SK-N-SH (cell line): ENCODE measurements around the gene ANKRD65. TPM values are rescaled to one million over a fixed set of nuclear protein-coding genes. Genes with fewer than 3 reads are reported as not detected.

Experiments
- CTCF ChIA-PET: fragments of 300-600, 350-600 bp; formaldehyde crosslinking; extraction: SDS; loops from one replicate; lab custom pipeline; 2021; lab: Yijun Ruan, JAX
- POLR2A ChIA-PET: fragments of 350-600 bp; sonication (Branson Sonifier 250); formaldehyde crosslinking; extraction: SDS; loops from one replicate; lab custom pipeline; 2020; ENCODE audit warnings: antibody characterized with exemption, inconsistent platforms; lab: Yijun Ruan, JAX
- DNase-seq: peaks from one replicate; pipeline ENCODE4 v3.0.0; 2012
- H2AFZ ChIP-seq: fragments of 200-600 bp; sonication (generic); 2 replicates; pipeline ENCODE4 v1.8.1; 2016; ENCODE audit warnings: antibody characterized with exemption, mild to moderate bottlenecking, low read depth
- H3F3A ChIP-seq: fragments of 200-600 bp; sonication (generic); replicated peaks from 2 replicates; pipeline ENCODE3; 2016; ENCODE audit warnings: antibody characterized with exemption, mild to moderate bottlenecking; ENCODE audit not compliant: insufficient read depth
- H3K27ac ChIP-seq, 2 experiments: fragments of 200-500 bp in 1 of 2; fragments of 200-600 bp in 1 of 2; sonication (Bioruptor generic) in 1 of 2; sonication (generic), shearing (Covaris generic) in 1 of 2; 2 replicates each; pipeline versions ENCODE4 v1.5.1 to v1.6.1; 2014 to 2016; ENCODE audit warnings: low read depth in 2 of 2, inconsistent platforms in 1 of 2, low read length in 1 of 2, mild to moderate bottlenecking in 1 of 2, mixed read lengths in 1 of 2
- H3K27me3 ChIP-seq: fragments of 200-600 bp; sonication (generic), shearing (Covaris generic); 2 replicates; pipeline ENCODE4 v1.6.1; 2016; ENCODE audit warnings: mixed run types; ENCODE audit not compliant: insufficient read depth
- H3K36me3 ChIP-seq, 2 experiments: fragments of 200-500 bp in 1 of 2; fragments of 200-600 bp in 1 of 2; sonication (Bioruptor generic) in 1 of 2; sonication (generic) in 1 of 2; replicated peaks in 1 of 2; 2 replicates each; pipeline versions ENCODE3 to v1.5.1; 2014 to 2016; ENCODE audit warnings: low read length in 1 of 2, mild to moderate bottlenecking in 1 of 2; ENCODE audit not compliant: insufficient read depth in 2 of 2, control insufficient read depth in 1 of 2
- H3K4me1 ChIP-seq, 2 experiments: fragments of 200-500 bp in 1 of 2; fragments of 200-600 bp in 1 of 2; sonication (Bioruptor generic) in 1 of 2; sonication (generic), shearing (Covaris generic) in 1 of 2; 2 replicates each; pipeline versions ENCODE4 v1.5.1 to v1.6.1; 2014 to 2016; ENCODE audit warnings: low read depth in 1 of 2, low read length in 1 of 2, mixed run types in 1 of 2; ENCODE audit not compliant: insufficient read depth in 2 of 2, control insufficient read depth in 1 of 2
- H3K4me2 ChIP-seq: fragments of 200-600 bp; sonication (generic), shearing (Covaris generic); 2 replicates; pipeline ENCODE4 v1.6.1; 2017; ENCODE audit warnings: mixed run types
- H3K4me3 ChIP-seq, 2 experiments: fragments of 200-500 bp in 1 of 2; fragments of 200-600 bp in 1 of 2; sonication (Bioruptor generic) in 1 of 2; sonication (generic), shearing (Covaris generic) in 1 of 2; 2 replicates each; pipeline versions ENCODE4 v1.5.1 to v1.8.1; 2014 to 2016; ENCODE audit warnings: low read depth in 2 of 2, inconsistent platforms in 1 of 2, low read length in 1 of 2, mild to moderate bottlenecking in 1 of 2, mixed read lengths in 1 of 2, moderate library complexity in 1 of 2
- H3K79me2 ChIP-seq: fragments of 200-600 bp; sonication (generic); 2 replicates; pipeline ENCODE4 v1.8.1; 2017; ENCODE audit warnings: mild to moderate bottlenecking; ENCODE audit not compliant: insufficient read depth
- H3K9ac ChIP-seq: fragments of 200-600 bp; sonication (generic); 2 replicates; pipeline ENCODE4 v1.6.1; 2017; ENCODE audit warnings: mixed run types
- H3K9me2 ChIP-seq: fragments of 200-600 bp; sonication (generic); 2 replicates; pipeline ENCODE4 v1.6.1; 2017; ENCODE audit warnings: mixed run types
- H3K9me3 ChIP-seq: fragments of 200-600 bp; sonication (generic); 2 replicates; pipeline ENCODE4 v1.6.1; 2017; ENCODE audit warnings: mixed run types, mild to moderate bottlenecking, moderate library complexity
- H4K20me1 ChIP-seq: fragments of 200-600 bp; sonication (generic); 2 replicates; pipeline ENCODE4 v1.6.1; 2017; ENCODE audit warnings: mild to moderate bottlenecking, mixed run types; ENCODE audit not compliant: insufficient read depth
- CHD2 ChIP-seq: fragments of 150-350 bp; IDR thresholded peaks from 2 replicates; pipeline ENCODE4 v1.6.1; 2018; ENCODE audit warnings: low read length; ENCODE audit not compliant: partially characterized antibody
- CTCF ChIP-seq: fragments of 200-600 bp; sonication (generic); IDR thresholded peaks from 2 replicates; pipeline ENCODE4 v1.6.1; 2017; ENCODE audit warnings: antibody characterized with exemption, mild to moderate bottlenecking, moderate library complexity
- ELF1 ChIP-seq: IDR thresholded peaks from 2 replicates; pipeline ENCODE4 v1.4.0; 2012
- EZH2phosphoT487 ChIP-seq: fragments of 200-600 bp; sonication (generic); IDR thresholded peaks from 2 replicates; pipeline ENCODE4 v1.6.1; 2017; ENCODE audit warnings: low read depth, mixed run types, mild to moderate bottlenecking, antibody characterized with exemption, moderate library complexity, borderline replicate concordance
- FOSL2 ChIP-seq: IDR thresholded peaks from 2 replicates; pipeline ENCODE4 v1.4.0; 2012; ENCODE audit warnings: low read depth, mild to moderate bottlenecking, moderate library complexity, borderline replicate concordance
- GATA2 ChIP-seq: sonication (generic); formaldehyde crosslinking; IDR thresholded peaks from 2 replicates; pipeline ENCODE4 v1.5.0; 2020; ENCODE audit warnings: mild to moderate bottlenecking, missing genetic modification reagents
- MXI1 ChIP-seq: IDR thresholded peaks from 2 replicates; pipeline ENCODE4 v1.6.1; 2012; ENCODE audit warnings: mild to moderate bottlenecking, low read depth, low read length, improper control_type of control experiment
- TCF12 ChIP-seq: IDR thresholded peaks from 2 replicates; pipeline ENCODE4 v1.4.0; 2012
- TEAD4 ChIP-seq: IDR thresholded peaks from 2 replicates; pipeline ENCODE4 v1.4.0; 2012; ENCODE audit warnings: mild to moderate bottlenecking, borderline replicate concordance; ENCODE audit not compliant: insufficient read depth
- YY1 ChIP-seq: IDR thresholded peaks from 2 replicates; pipeline ENCODE4 v1.4.0; 2012; ENCODE audit warnings: low read depth, mild to moderate bottlenecking
- WGBS: methylation state at CpG from one replicate; pipeline ENCODE4 v1.1.6; 2017; ENCODE audit warnings: low lambda C conversion rate; 5-methylcytosine and 5-hydroxymethylcytosine counted together
- polyA plus RNA-seq, 3 experiments: library from polyadenylated mRNA; depleted of rRNA; stranded (reverse); fragments of >200 nt; gene quantifications; 2 replicates each; pipeline ENCODE4 v1.2.3, GENCODE V29; 2012

Gene ANKRD65
- polyA plus RNA-seq, 1 of the 3 experiments (the other 2 are of a cell fraction) = 0.07 TPM

- CTCF ChIA-PET = interaction anchor here (1.1 to 2.0 kb wide), 2 partner anchors 18 to 21 kb away, joined by 3 to 5 read pairs; partner anchors contain the start of gene CCNL2
- 93% methylated on average over 3 of the region's 16 CpGs for whole genome bisulfite sequencing
Measured at GRCh38 chr1:1380860-1381259, 40.2 kb downstream of the ANKRD65 start.

DNA sequence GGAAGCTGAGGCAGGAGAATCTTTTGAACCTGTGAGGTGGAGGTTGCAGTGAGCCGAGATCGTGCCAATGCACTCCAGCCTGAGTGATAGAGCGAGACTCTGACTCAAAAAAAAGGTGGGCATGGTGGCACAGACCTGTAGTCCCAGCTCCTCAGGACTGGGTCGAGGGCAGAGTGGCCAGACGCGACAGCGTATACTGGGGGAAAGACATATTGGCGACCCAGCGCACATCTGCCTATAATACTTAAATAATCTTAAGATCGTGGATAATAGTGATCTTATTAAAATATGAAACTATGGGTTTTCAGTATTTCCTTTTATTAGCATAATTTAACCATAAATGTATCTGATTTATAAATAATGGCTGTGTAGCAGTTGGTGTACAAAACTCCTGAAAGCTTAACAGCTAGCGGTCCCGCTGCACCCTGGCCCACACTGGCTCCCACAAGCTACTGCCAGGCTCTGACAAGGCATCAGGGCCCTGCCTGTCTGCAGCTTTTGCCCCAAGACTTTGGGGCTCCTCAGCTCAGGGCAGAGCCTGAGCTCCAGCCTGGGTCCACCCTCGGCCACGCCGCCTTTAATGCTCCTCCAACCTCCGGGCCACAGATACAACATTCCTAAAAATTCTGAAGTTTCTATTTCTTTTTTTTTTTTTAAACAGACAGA, 43.4 kb downstream of the ANKRD65 start:
- no peak for TF ChIP-seq EZH2phosphoT487
- TF ChIP-seq TEAD4 = no peak
- TF ChIP-seq CTCF = no peak
- no peak for TF ChIP-seq MXI1
- TF ChIP-seq YY1 = no peak
- no peak for TF ChIP-seq TCF12
- no peak for TF ChIP-seq CHD2
- no peak for TF ChIP-seq FOSL2
- Histone ChIP-seq H3K27me3 (no peaks in the 10 kb centered on the region), H2AFZ (no peak overlapping the region), H3K4me3 (no peak overlapping the region), H3K9me2 (no peaks in the 10 kb centered on the region), H3K4me1 (peaks cover 0 to 21% of the 10 kb centered on the region in 2 experiments; a peak in 1 of 4 replicates), H3K36me3 (peaks cover 0 to 8% of the 10 kb centered on the region in 2 experiments), H3K9ac (no peak overlapping the region), H4K20me1 (no peaks in the 10 kb centered on the region), H3K79me2 (peaks cover 28% of the 10 kb centered on the region), H3K4me2 (no peak overlapping the region), H3K27ac (no peak overlapping the region), H3F3A (peaks cover 13% of the 10 kb centered on the region), H3K9me3 (no peaks in the 10 kb centered on the region)
- CTCF ChIA-PET = interaction anchor here (0.6 to 1.5 kb wide), 5 partner anchors 15 to 127 kb away, joined by 3 to 5 read pairs (median 3); no protein-coding TSS in a partner anchor
- no peak for DNase-seq
- POLR2A ChIA-PET = no interaction called here
- WGBS = 93% methylated on average over 16 of the region's 16 CpGs

More at GRCh38 chr1:1380860-1381259, 40.2 kb downstream of the ANKRD65 start:
- H3F3A ChIP-seq = peaks cover 12% of the 10 kb centered on the region
- no peaks in the 10 kb centered on the region for H4K20me1 ChIP-seq
- H3K27ac ChIP-seq = no peak overlapping the region
- no peak overlapping the region for H2AFZ ChIP-seq
- POLR2A ChIA-PET = no interaction called here
- no peaks in the 10 kb centered on the region for H3K9me2 ChIP-seq
- H3K4me2 ChIP-seq = no peak overlapping the region
- no peak overlapping the region for H3K9ac ChIP-seq
- H3K4me1 ChIP-seq = peaks cover 0 to 6% of the 10 kb centered on the region in 2 experiments; a peak in 1 of 4 replicates
- H3K27me3 ChIP-seq = no peaks in the 10 kb centered on the region
- TF ChIP-seq TCF12 (no peak), GATA2 (CRISPR knock-in tag) (no peak), ELF1 (no peak)
- H3K4me3 ChIP-seq = no peak overlapping the region
- no peaks in the 10 kb centered on the region for H3K9me3 ChIP-seq
- peaks cover 6% of the 10 kb centered on the region; the same call in 1 of the 2 replicates for H3K79me2 ChIP-seq
- DNase-seq = no peak
- peaks cover under 1 to 4% of the 10 kb centered on the region in 2 experiments for H3K36me3 ChIP-seq
